Endodermal cell (in vitro differentiated cells): ENCODE measurements around the gene SLC19A1. TPM values are rescaled to one million over a fixed set of nuclear protein-coding genes. Genes with fewer than 3 reads are reported as not detected.

Source experiments
- DNase-seq: peaks from one replicate; pipeline ENCODE4 v3.0.0-alpha.2; 2017
- H3K27ac ChIP-seq: 2 replicates; pipeline ENCODE4 v1.5.1; 2013; ENCODE audit warnings: mild to moderate bottlenecking, low read depth, low read length, moderate library complexity
- H3K27me3 ChIP-seq: 2 replicates; pipeline ENCODE4 v1.6.1; 2013; ENCODE audit warnings: mild to moderate bottlenecking, low read length, moderate library complexity; ENCODE audit not compliant: insufficient read depth, control insufficient read depth, poor library complexity, severe bottlenecking
- H3K36me3 ChIP-seq: 2 replicates; pipeline ENCODE4 v1.7.0; 2013; ENCODE audit warnings: mild to moderate bottlenecking, low read length, moderate library complexity; ENCODE audit not compliant: control insufficient read depth, insufficient read depth
- H3K4me1 ChIP-seq: one replicate; pipeline ENCODE4 v1.7.0; 2013; ENCODE audit warnings: low read length; ENCODE audit not compliant: control insufficient read depth, insufficient read depth
- H3K4me3 ChIP-seq: 2 replicates; pipeline ENCODE4 v1.5.1; 2013; ENCODE audit warnings: mild to moderate bottlenecking, low read length, moderate library complexity
- H3K9ac ChIP-seq: 2 replicates; pipeline ENCODE4 v1.6.1; 2013; ENCODE audit warnings: mild to moderate bottlenecking, low read length, moderate library complexity; ENCODE audit not compliant: poor library complexity, severe bottlenecking; ENCODE audit errors: extremely low read depth
- H3K9me3 ChIP-seq: 2 replicates; pipeline ENCODE4 v1.6.1; 2013; ENCODE audit warnings: mild to moderate bottlenecking, low read length, moderate library complexity; ENCODE audit not compliant: control insufficient read depth
- H3K27ac Mint-ChIP-seq: 2 replicates; pipeline ENCODE4 v1.8.0; 2020; ENCODE audit warnings: mixed read lengths
- H3K27me3 Mint-ChIP-seq: 2 replicates; pipeline ENCODE4 v1.8.0; 2021; ENCODE audit warnings: mild to moderate bottlenecking, mixed read lengths; ENCODE audit not compliant: insufficient read depth
- H3K36me3 Mint-ChIP-seq: 2 replicates; pipeline ENCODE4 v1.8.0; 2020; ENCODE audit warnings: low read depth, mixed read lengths
- H3K4me1 Mint-ChIP-seq: 2 replicates; pipeline ENCODE4 v1.8.0; 2020; ENCODE audit warnings: mixed read lengths
- H3K4me3 Mint-ChIP-seq: 2 replicates; pipeline ENCODE4 v1.8.0; 2020; ENCODE audit warnings: mild to moderate bottlenecking, moderate library complexity, mixed read lengths
- H3K9me3 Mint-ChIP-seq: 2 replicates; pipeline ENCODE4 v1.8.0; 2020; ENCODE audit warnings: mild to moderate bottlenecking, mixed read lengths
- WGBS, 2 experiments: methylation state at CpG; one replicate each; pipeline versions ENCODE4 v1.1.5 to v1.1.7; 2013; ENCODE audit warnings: missing lambda C conversion rate in 2 of 2, mixed read lengths in 1 of 2; ENCODE audit not compliant: insufficient coverage in 1 of 2, insufficient read length in 1 of 2; 5-methylcytosine and 5-hydroxymethylcytosine counted together
- total RNA-seq, 2 donors: library from RNA; stranded (reverse); fragmentation: NEBNext Ultra II Directional in 1 of 2; extraction: Animal tissue kit (Norgen Biotek cat#: 25700) in 1 of 2; gene quantifications; 2 replicates in 1 of 2; 3 replicates in 1 of 2; pipeline ENCODE4 v1.2.1, GENCODE V29; 2021
- TF ChIP-seq, protein P1 (sequence below): fragments of 200-600 bp; sonication (generic); conservative IDR thresholded peaks from 2 replicates; pipeline ENCODE4 v1.5.0; 2021; ENCODE audit warnings: antibody characterized with exemption, mild to moderate bottlenecking

Gene SLC19A1
- total RNA-seq, 2 donors from 2014 or later = 28.8 to 29.4 TPM

GRCh38 chr21:45475004-45475685 lies 67.1 kb downstream of the SLC19A1 start:
- TF ChIP-seq, protein P1, sequence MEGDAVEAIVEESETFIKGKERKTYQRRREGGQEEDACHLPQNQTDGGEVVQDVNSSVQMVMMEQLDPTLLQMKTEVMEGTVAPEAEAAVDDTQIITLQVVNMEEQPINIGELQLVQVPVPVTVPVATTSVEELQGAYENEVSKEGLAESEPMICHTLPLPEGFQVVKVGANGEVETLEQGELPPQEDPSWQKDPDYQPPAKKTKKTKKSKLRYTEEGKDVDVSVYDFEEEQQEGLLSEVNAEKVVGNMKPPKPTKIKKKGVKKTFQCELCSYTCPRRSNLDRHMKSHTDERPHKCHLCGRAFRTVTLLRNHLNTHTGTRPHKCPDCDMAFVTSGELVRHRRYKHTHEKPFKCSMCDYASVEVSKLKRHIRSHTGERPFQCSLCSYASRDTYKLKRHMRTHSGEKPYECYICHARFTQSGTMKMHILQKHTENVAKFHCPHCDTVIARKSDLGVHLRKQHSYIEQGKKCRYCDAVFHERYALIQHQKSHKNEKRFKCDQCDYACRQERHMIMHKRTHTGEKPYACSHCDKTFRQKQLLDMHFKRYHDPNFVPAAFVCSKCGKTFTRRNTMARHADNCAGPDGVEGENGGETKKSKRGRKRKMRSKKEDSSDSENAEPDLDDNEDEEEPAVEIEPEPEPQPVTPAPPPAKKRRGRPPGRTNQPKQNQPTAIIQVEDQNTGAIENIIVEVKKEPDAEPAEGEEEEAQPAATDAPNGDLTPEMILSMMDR = no peak

GRCh38 chr21:45474323-45474950 lies 67.8 kb downstream of the SLC19A1 start:
- Histone ChIP-seq H3K9me3 (no peaks in the 10 kb centered on the region), H3K27me3 (no peaks in the 10 kb centered on the region), H3K27ac (no peak overlapping the region), H3K36me3 (peaks cover 77% of the 10 kb centered on the region), H3K4me3 (no peak overlapping the region), H3K4me1 (peaks cover 8% of the 10 kb centered on the region), H3K9ac (no peak overlapping the region)
- H3K36me3 Mint-ChIP-seq = peaks cover 64% of the 10 kb centered on the region
- TF ChIP-seq, protein P1 = no peak
- no peaks in the 10 kb centered on the region for H3K27me3 Mint-ChIP-seq
- no peak for DNase-seq
- no peak overlapping the region for H3K4me3 Mint-ChIP-seq
- H3K4me1 Mint-ChIP-seq = peaks cover 23% of the 10 kb centered on the region
- no peaks in the 10 kb centered on the region for H3K9me3 Mint-ChIP-seq
- WGBS, 2 experiments = 97 to 99% methylated on average over 15 to 18 of the region's 18 CpGs
- no peak overlapping the region for H3K27ac Mint-ChIP-seq

More at GRCh38 chr21:45475004-45475685, 67.1 kb downstream of the SLC19A1 start:
- H3K4me3 ChIP-seq = no peak overlapping the region
- no peaks in the 10 kb centered on the region for H3K27me3 ChIP-seq
- H3K9me3 Mint-ChIP-seq = no peaks in the 10 kb centered on the region
- H3K27ac ChIP-seq = no peak overlapping the region
- peaks cover 80% of the 10 kb centered on the region for H3K36me3 ChIP-seq
- peaks cover 16% of the 10 kb centered on the region for H3K4me1 Mint-ChIP-seq
- H3K9ac ChIP-seq = no peak overlapping the region
- WGBS, 2 experiments = 96 to 99% methylated on average over 29 to 43 of the region's 43 CpGs
- H3K27ac Mint-ChIP-seq = no peak overlapping the region
- no peaks in the 10 kb centered on the region for H3K9me3 ChIP-seq
- H3K27me3 Mint-ChIP-seq = no peaks in the 10 kb centered on the region
- H3K36me3 Mint-ChIP-seq = peaks cover 60% of the 10 kb centered on the region
- DNase-seq = no peak
- H3K4me1 ChIP-seq = peaks cover 6% of the 10 kb centered on the region
- no peak overlapping the region for H3K4me3 Mint-ChIP-seq

DNA sequence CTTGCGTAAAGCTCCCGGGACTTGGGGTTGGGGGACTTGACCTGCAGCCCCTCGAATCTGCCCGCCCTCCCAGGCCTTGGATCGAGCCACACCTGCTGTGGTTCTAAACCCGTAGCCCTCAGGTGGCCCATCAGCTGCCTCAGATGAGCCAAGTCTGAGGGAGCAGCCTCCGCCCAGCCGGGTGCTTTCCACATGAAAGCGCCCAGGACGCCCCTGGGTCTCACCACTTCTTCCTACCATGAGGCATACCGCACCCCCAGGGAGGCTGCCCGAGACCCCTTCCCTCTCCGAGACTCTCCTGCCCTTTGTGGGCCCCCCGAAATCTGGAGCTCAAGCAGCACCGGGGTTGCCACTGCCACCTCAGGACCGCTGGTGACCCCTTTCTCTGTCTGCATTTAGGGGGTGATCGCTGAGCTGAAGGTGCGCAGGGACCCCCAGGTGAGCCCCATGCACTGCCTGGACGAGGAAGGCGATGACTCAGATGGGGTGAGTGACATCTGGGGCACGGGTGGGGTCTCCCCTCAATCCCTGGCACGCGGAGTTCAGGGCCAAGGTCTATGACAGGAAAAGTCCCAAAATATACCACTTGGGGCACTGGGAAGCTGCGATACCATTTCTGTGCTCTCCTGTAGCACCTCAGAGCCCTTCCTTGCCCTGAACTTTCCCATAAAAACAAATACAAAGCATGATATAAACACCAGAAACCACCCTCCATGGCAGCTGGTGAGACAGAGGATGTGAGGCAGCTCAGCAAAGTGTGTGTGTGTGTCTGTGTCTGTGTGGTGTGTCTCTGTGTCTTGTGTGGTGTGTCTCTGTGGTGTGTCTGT lies 68.5 kb downstream of the SLC19A1 start:
- no peaks in the 10 kb centered on the region for H3K27me3 Mint-ChIP-seq
- Histone ChIP-seq H3K9ac (no peak overlapping the region), H3K36me3 (peaks cover 75% of the 10 kb centered on the region), H3K27ac (no peak overlapping the region), H3K4me3 (no peak overlapping the region), H3K9me3 (no peaks in the 10 kb centered on the region), H3K4me1 (peaks cover 14% of the 10 kb centered on the region), H3K27me3 (no peaks in the 10 kb centered on the region)
- WGBS, 2 experiments = 97 to 98% methylated on average over 24 of the region's 24 CpGs
- no peak for DNase-seq
- no peak overlapping the region for H3K27ac Mint-ChIP-seq
- peaks cover 24% of the 10 kb centered on the region for H3K4me1 Mint-ChIP-seq
- H3K36me3 Mint-ChIP-seq = peaks cover 58% of the 10 kb centered on the region
- no peak overlapping the region for H3K4me3 Mint-ChIP-seq
- no peaks in the 10 kb centered on the region for H3K9me3 Mint-ChIP-seq
- TF ChIP-seq, protein P1 = peak; percentile 16
